Parathyroid adenoma (tissue), 2 donors: ENCODE data around the gene FAM210B.

Source experiments
- H2AFZ ChIP-seq: fragments of 300-600 bp; sonication (generic); one replicate; pipeline ENCODE4 v1.7.0; 2017; ENCODE audit warnings: antibody characterized with exemption, mild to moderate bottlenecking
- H3K27ac ChIP-seq: fragments of 300-600 bp; sonication (generic); one replicate; pipeline ENCODE4 v1.7.0; 2017
- H3K27me3 ChIP-seq: fragments of 300-600 bp; sonication (generic); one replicate; pipeline ENCODE4 v1.7.0; 2017; ENCODE audit warnings: low read length; ENCODE audit not compliant: control insufficient read depth, insufficient read depth
- H3K36me3 ChIP-seq: fragments of 300-600 bp; sonication (generic); one replicate; pipeline ENCODE4 v1.7.0; 2017; ENCODE audit warnings: low read length; ENCODE audit not compliant: control insufficient read depth, insufficient read depth
- H3K4me1 ChIP-seq: fragments of 300-600 bp; sonication (generic); one replicate; pipeline ENCODE4 v1.7.0; 2017; ENCODE audit warnings: control low read depth
- H3K4me2 ChIP-seq: fragments of 300-600 bp; sonication (generic); one replicate; pipeline ENCODE4 v1.7.0; 2017; ENCODE audit warnings: low read length
- H3K4me3 ChIP-seq: fragments of 300-600 bp; sonication (generic); one replicate; pipeline ENCODE4 v1.7.0; 2017; ENCODE audit warnings: low read depth, low read length
- H3K79me2 ChIP-seq: fragments of 300-600 bp; sonication (generic); one replicate; pipeline ENCODE4 v1.7.0; 2017; ENCODE audit warnings: control low read depth
- H3K9ac ChIP-seq: fragments of 300-600 bp; sonication (generic); one replicate; pipeline ENCODE4 v1.7.0; 2017; ENCODE audit warnings: mild to moderate bottlenecking
- H3K9me3 ChIP-seq: fragments of 300-600 bp; sonication (generic); one replicate; pipeline ENCODE4 v1.7.0; 2017; ENCODE audit warnings: low read length; ENCODE audit not compliant: control insufficient read depth
- CTCF ChIP-seq: fragments of 300-600 bp; sonication (generic); IDR thresholded peaks from one replicate; pipeline ENCODE4 v1.7.0; 2017; ENCODE audit warnings: antibody characterized with exemption, mild to moderate bottlenecking
- donor health status: primary hyperparathyroidism.

Gene FAM210B

GRCh38 chr20:56358600-56359211, at the start of gene FAM210B:
FAM210B (plus strand) TSS chr20:56358974; CDS start chr20:56359006, 32 bp downstream.
- peak within 1 kb of the TSS; percentile 66 for H3K4me2 ChIP-seq
- peaks cover 6% of the 10 kb centered on the region for H3K79me2 ChIP-seq
- no peaks in the 10 kb centered on the region for H3K27me3 ChIP-seq
- peaks cover 9% of the 10 kb centered on the region for H3K4me1 ChIP-seq
- H3K36me3 ChIP-seq = no peaks in the 10 kb centered on the region
- H3K4me3 ChIP-seq = peak within 1 kb of the TSS; percentile 56
- no peak for TF ChIP-seq CTCF
- H3K9ac ChIP-seq = peak within 1 kb of the TSS; percentile 83
- H3K9me3 ChIP-seq = no peaks in the 10 kb centered on the region
- H2AFZ ChIP-seq = peak within 1 kb of the TSS; percentile 90
- H3K27ac ChIP-seq = peak within 1 kb of the TSS; percentile 43

GRCh38 chr20:56316051-56316450, 42.7 kb upstream of the FAM210B start:
- no peak for TF ChIP-seq CTCF
- no peaks in the 10 kb centered on the region for H3K79me2 ChIP-seq
- H2AFZ ChIP-seq = no peak overlapping the region
- H3K4me2 ChIP-seq = no peak overlapping the region
- no peaks in the 10 kb centered on the region for H3K27me3 ChIP-seq
- H3K9ac ChIP-seq = no peak overlapping the region
- no peak overlapping the region for H3K4me3 ChIP-seq
- no peaks in the 10 kb centered on the region for H3K36me3 ChIP-seq
- no peak overlapping the region for H3K27ac ChIP-seq
- H3K9me3 ChIP-seq = no peaks in the 10 kb centered on the region
- no peaks in the 10 kb centered on the region for H3K4me1 ChIP-seq

GRCh38 chr20:56316483-56316882, 42.3 kb upstream of the FAM210B start:
- Histone ChIP-seq H2AFZ (no peak overlapping the region), H3K27ac (no peak overlapping the region), H3K36me3 (no peaks in the 10 kb centered on the region), H3K9ac (no peak overlapping the region), H3K4me2 (no peak overlapping the region), H3K27me3 (no peaks in the 10 kb centered on the region), H3K9me3 (no peaks in the 10 kb centered on the region), H3K4me3 (no peak overlapping the region), H3K79me2 (no peaks in the 10 kb centered on the region), H3K4me1 (no peaks in the 10 kb centered on the region)
- no peak for TF ChIP-seq CTCF

GRCh38 chr20:56322681-56323080, 36.1 kb upstream of the FAM210B start:
- Histone ChIP-seq H2AFZ (no peak overlapping the region), H3K4me2 (no peak overlapping the region), H3K9me3 (no peaks in the 10 kb centered on the region), H3K36me3 (no peaks in the 10 kb centered on the region), H3K27me3 (no peaks in the 10 kb centered on the region), H3K4me1 (no peaks in the 10 kb centered on the region), H3K4me3 (no peak overlapping the region), H3K79me2 (no peaks in the 10 kb centered on the region), H3K27ac (no peak overlapping the region), H3K9ac (no peak overlapping the region)
- TF ChIP-seq CTCF = no peak

- H3K27ac ChIP-seq = no peak overlapping the region
- no peak overlapping the region for H3K4me3 ChIP-seq
- H3K27me3 ChIP-seq = no peaks in the 10 kb centered on the region
Measured at GRCh38 chr20:56323206-56323605, 35.6 kb upstream of the FAM210B start.

More at GRCh38 chr20:56323206-56323605, 35.6 kb upstream of the FAM210B start:
- Histone ChIP-seq H2AFZ (no peak overlapping the region), H3K4me1 (no peaks in the 10 kb centered on the region), H3K9ac (no peak overlapping the region), H3K9me3 (no peaks in the 10 kb centered on the region), H3K36me3 (no peaks in the 10 kb centered on the region), H3K4me2 (no peak overlapping the region), H3K79me2 (no peaks in the 10 kb centered on the region)
- TF ChIP-seq CTCF = no peak
